GM12891 (cell line): ENCODE results near the gene AQP1.

Experiments
- PAX5 ChIP-seq: IDR thresholded peaks from 2 replicates; pipeline ENCODE4 v1.6.1; 2011; ENCODE audit warnings: low read length, moderate library complexity, mild to moderate bottlenecking; ENCODE audit not compliant: insufficient read depth, severe bottlenecking
- POLR2A ChIP-seq: IDR thresholded peaks from 2 replicates; pipeline ENCODE4 v1.6.1; 2011; ENCODE audit warnings: low read depth, low read length, control low read depth
- POLR2AphosphoS5 ChIP-seq: IDR thresholded peaks from 2 replicates; pipeline ENCODE4 v1.6.1; 2011; ENCODE audit warnings: low read depth, low read length, control low read depth
- POU2F2 ChIP-seq: IDR thresholded peaks from 2 replicates; pipeline ENCODE4 v1.6.1; 2011; ENCODE audit warnings: low read depth, mild to moderate bottlenecking, control low read depth, low read length, moderate library complexity
- SPI1 ChIP-seq: IDR thresholded peaks from 2 replicates; pipeline ENCODE4 v1.6.1; 2011; ENCODE audit warnings: low read depth, low read length, control low read depth
- TAF1 ChIP-seq: IDR thresholded peaks from 2 replicates; pipeline ENCODE4 v1.6.1; 2011; ENCODE audit warnings: low read depth, low read length, control low read depth

GRCh38 chr7:30901856-30902255 is 9.8 kb upstream of the AQP1 start:
- TF ChIP-seq POLR2A (no peak), POLR2AphosphoS5 (no peak), TAF1 (no peak), POU2F2 (no peak), SPI1 (no peak), PAX5 (no peak)
